Thyroid gland (tissue), 4 donors: ENCODE measurements around the gene GLI1.

Experiments used
- CTCF ChIP-seq, 6 experiments: fragments of 200-600 bp in 3 of 6; fragments of 450-650 bp in 3 of 6; sonication (generic) in 3 of 6; IDR thresholded peaks; one replicate each; pipeline ENCODE4 v1.5.1; 2016 to 2019; ENCODE audit warnings: antibody characterized with exemption in 6 of 6, mild to moderate bottlenecking in 2 of 6, inconsistent platforms in 1 of 6, moderate library complexity in 1 of 6
- POLR2A ChIP-seq, 2 donors: fragments of 450-650 bp; IDR thresholded peaks; one replicate each; pipeline ENCODE4 v1.6.1; 2017; ENCODE audit warnings: antibody characterized with exemption in 2 of 2, mild to moderate bottlenecking in 2 of 2, moderate library complexity in 1 of 2

DNA sequence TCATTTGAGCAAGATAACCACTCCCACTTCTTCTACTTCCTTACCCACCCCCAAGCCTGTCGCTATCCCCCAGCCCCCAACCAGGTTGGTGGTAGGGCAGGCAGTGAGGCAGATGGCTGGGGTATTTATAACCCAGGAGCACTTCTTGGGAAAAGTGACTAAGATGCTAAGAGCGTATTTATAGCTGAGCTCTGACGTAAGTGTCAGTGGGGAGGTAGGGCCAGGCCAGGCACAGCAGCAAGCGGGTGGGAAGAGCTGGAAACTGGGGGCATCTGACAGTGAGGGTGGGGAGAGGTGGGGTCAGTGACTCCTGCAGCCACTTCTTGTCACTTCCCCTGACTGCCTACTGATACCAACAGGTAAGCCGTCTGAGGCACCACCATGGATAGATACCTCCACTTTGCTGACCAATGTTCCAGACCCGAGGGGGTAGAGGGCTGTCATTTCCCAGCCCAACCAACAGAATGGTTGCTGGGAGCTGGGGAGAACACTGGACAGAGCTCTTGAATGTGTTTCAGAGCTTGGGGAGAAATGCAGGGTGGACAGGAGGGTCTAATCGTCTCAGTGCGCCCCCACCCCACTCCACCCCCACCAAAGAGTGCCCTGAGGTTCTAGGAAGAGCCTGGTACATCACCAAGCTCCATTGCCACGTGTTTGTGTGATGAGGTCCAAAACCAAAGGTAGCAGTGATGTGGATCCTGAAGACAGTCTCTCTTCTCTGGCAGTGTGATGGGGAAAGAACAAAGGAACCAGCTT, 7.2 kb upstream of the GLI1 start:
- TF ChIP-seq CTCF (IDR thresholded peaks at IDR 0.05) (no peak), POLR2A (IDR thresholded peaks at IDR 0.05) (no peak)
